HepG2 (cell line): ENCODE data around the gene RPGRIP1. TPM values are rescaled to one million over a fixed set of nuclear protein-coding genes. Genes with fewer than 3 reads are reported as not detected.
A peak's percentile ranks its signal among the peaks of the same experiment; 100 is the strongest.

Experiments
- ARNT ChIP-seq: fragments of 450-650 bp; IDR thresholded peaks from 2 replicates; pipeline ENCODE4 v1.6.1; 2017
- CSRNP2 ChIP-seq: sonication (generic); formaldehyde crosslinking; conservative IDR thresholded peaks from 2 replicates; pipeline ENCODE4 v1.8.0; 2022; ENCODE audit warnings: low read depth, missing genetic modification reagents
- HMG20B ChIP-seq: conservative IDR thresholded peaks from 2 replicates; pipeline ENCODE4 v1.6.1; 2016; ENCODE audit warnings: missing genetic modification reagents, missing compliant biosample characterization
- NFYC ChIP-seq: IDR thresholded peaks from 2 replicates; pipeline ENCODE4 v1.6.1; 2016; ENCODE audit warnings: missing genetic modification reagents, missing compliant biosample characterization
- PHF5A ChIP-seq: IDR thresholded peaks from one replicate; pipeline ENCODE4 v1.6.1; 2018; ENCODE audit warnings: low read depth, missing genetic modification reagents; ENCODE audit not compliant: unreplicated experiment
- RFX1 ChIP-seq: fragments of 450-650 bp; IDR thresholded peaks from 2 replicates; pipeline ENCODE4 v1.6.1; 2017
- TBX3 ChIP-seq: fragments of 450-650 bp; IDR thresholded peaks from 2 replicates; pipeline ENCODE4 v1.6.1; 2017; ENCODE audit warnings: antibody characterized with exemption, mild to moderate bottlenecking, inconsistent platforms, borderline replicate concordance
- USF2 ChIP-seq, 2 experiments: sonication (generic) in 1 of 2; formaldehyde crosslinking in 1 of 2; IDR thresholded peaks; 2 replicates each; pipeline versions ENCODE4 v1.5.1 to v1.6.1; 2011 to 2020; ENCODE audit warnings: borderline replicate concordance in 1 of 2, low read depth in 1 of 2, low read length in 1 of 2, mild to moderate bottlenecking in 1 of 2, missing genetic modification reagents in 1 of 2, moderate library complexity in 1 of 2
- ZHX2 ChIP-seq, 2 experiments: sonication (generic) in 1 of 2; formaldehyde crosslinking in 1 of 2; IDR thresholded peaks; 2 replicates each; pipeline versions ENCODE4 v1.6.1 to v1.9.0; 2014 to 2022; ENCODE audit warnings: antibody characterized with exemption in 1 of 2, borderline replicate concordance in 1 of 2, inconsistent platforms in 1 of 2, low read depth in 1 of 2, missing genetic modification reagents in 1 of 2
- ZMAT5 ChIP-seq: sonication (generic); formaldehyde crosslinking; IDR thresholded peaks from 2 replicates; pipeline ENCODE4 v1.5.0; 2020; ENCODE audit warnings: mild to moderate bottlenecking, low read depth, missing genetic modification reagents, borderline replicate concordance
- ZNF704 ChIP-seq: sonication (generic); formaldehyde crosslinking; IDR thresholded peaks from 2 replicates; pipeline ENCODE4 v1.8.1; 2023; ENCODE audit warnings: mild to moderate bottlenecking, inconsistent platforms, moderate library complexity, missing genetic modification reagents, borderline replicate concordance
- ZNF710 ChIP-seq: sonication (generic); formaldehyde crosslinking; IDR thresholded peaks from 2 replicates; pipeline ENCODE4 v1.5.0; 2020; ENCODE audit warnings: mild to moderate bottlenecking, missing genetic modification reagents, borderline replicate concordance
- polyA plus RNA-seq, 8 experiments: library from polyadenylated mRNA; depleted of rRNA in 3 of 8; stranded (reverse) in 7 of 8; unstranded in 1 of 8; fragments of >200 nt; fragmentation: Illumina TruSeq in 4 of 8; extraction: Trizol in 4 of 8; gene quantifications; 2 replicates each; pipeline versions ENCODE4 v1.2.1 to v1.2.3, GENCODE V29; 2011 to 2016; ENCODE audit warnings: low read depth in 4 of 8, missing spikeins in 1 of 8, mixed read lengths in 1 of 8; ENCODE audit not compliant: insufficient read depth in 1 of 8
- total RNA-seq, 5 experiments: library from RNA; depleted of rRNA; stranded (reverse); fragments of >200 nt; fragmentation: Illumina TruSeq; extraction: Trizol; gene quantifications; 2 replicates each; pipeline ENCODE4 v1.2.3, GENCODE V29; 2016; ENCODE audit warnings: low read depth in 1 of 5

Gene RPGRIP1
- total and polyA plus RNA-seq, 2 of the 13 experiments (the other 11 are each of a cell fraction or from before 2014, with no cell fraction given) = 0.13 to 1.1 TPM

- TF ChIP-seq USF2 (IDR thresholded peaks at IDR 0.05; ENCODE audit: low read depth, low read length) (no peak), USF2 (CRISPR knock-in tag; IDR thresholded peaks at IDR 0.05; ENCODE audit: borderline replicate concordance) (no peak; the same call in 1 of the 2 replicates), PHF5A (CRISPR knock-in tag) (peak; percentile 47), ZMAT5 (CRISPR knock-in tag) (no peak), NFYC (CRISPR knock-in tag) (peak; percentile 99), RFX1 (no peak; the same call in 1 of the 2 replicates), ZHX2 (IDR thresholded peaks at IDR 0.05; ENCODE audit: low read depth) (no peak; the same call in 1 of the 2 replicates), ZHX2 (CRISPR knock-in tag; IDR thresholded peaks at IDR 0.05; ENCODE audit: borderline replicate concordance) (0 out of 2 replicates have a peak, but pooled peaks have one; percentile 85), CSRNP2 (CRISPR knock-in tag) (no peak), ZNF704 (peak; percentile 6), ARNT (no peak), ZNF710 (CRISPR knock-in tag) (peak; percentile 42; the same call in 1 of the 2 replicates), TBX3 (0 out of 2 replicates have a peak, but pooled peaks have one; percentile 32), HMG20B (CRISPR knock-in tag) (peak; percentile 14; the same call in 1 of the 2 replicates)
Measured at GRCh38 chr14:21269252-21270046, 10.4 kb upstream of the RPGRIP1 start, which contains the start of gene HNRNPC (continued).
